PC-3 (cell line): ENCODE data around the gene ABCG2. TPM values are rescaled to one million over a fixed set of nuclear protein-coding genes. Genes with fewer than 3 reads are reported as not detected.

Experiments used
- ATAC-seq: fragments of 200-7000 bp; cut with Tn5 transposase; 2 replicates; pipeline ENCODE4 v1.9.1; 2020; ENCODE audit warnings: mild to moderate bottlenecking, moderate library complexity
- BruUV-seq: library from RNA; stranded (reverse); fragments of 400-500 nt; replicated peaks from 2 replicates; lab custom pipeline; 2021; lab: Mats Ljungman, UMichigan
- CTCF ChIA-PET: fragments of 300-600 bp; sonication (Branson Sonifier 250); formaldehyde crosslinking; loops from one replicate; lab custom pipeline; 2022; ENCODE audit warnings: antibody characterized with exemption; lab: Charles Lee
- POLR2A ChIA-PET: fragments of 300-600 bp; sonication (Branson Sonifier 250); formaldehyde crosslinking; loops from one replicate; lab custom pipeline; 2022; ENCODE audit warnings: antibody characterized with exemption; ENCODE audit not compliant: unreplicated experiment; lab: Charles Lee
- DNase-seq: peaks from one replicate; pipeline ENCODE4 v3.0.0-alpha.2; 2015
- H2AFZ ChIP-seq: fragments of 300-600 bp; sonication (generic); 2 replicates; pipeline ENCODE4 v1.6.0; 2016; ENCODE audit warnings: antibody characterized with exemption, low read length
- H3F3A ChIP-seq: fragments of 300-600 bp; sonication (generic); one replicate; pipeline ENCODE4 v1.6.0; 2017; ENCODE audit warnings: antibody characterized with exemption, low read length, control low read depth, mild to moderate bottlenecking; ENCODE audit not compliant: unreplicated experiment
- H3K27ac ChIP-seq: fragments of 300-600 bp; sonication (generic); 2 replicates; pipeline ENCODE4 v1.5.1; 2016; ENCODE audit warnings: mild to moderate bottlenecking, low read length
- H3K27me3 ChIP-seq: fragments of 300-600 bp; sonication (generic); 2 replicates; pipeline ENCODE4 v1.6.1; 2016; ENCODE audit warnings: low read length, mixed read lengths
- H3K36me3 ChIP-seq: fragments of 300-600 bp; sonication (generic); 2 replicates; pipeline ENCODE4 v1.6.1; 2016; ENCODE audit warnings: low read depth, mixed run types, low read length, mixed read lengths
- H3K4me1 ChIP-seq: fragments of 300-600 bp; sonication (generic); 2 replicates; pipeline ENCODE4 v1.5.1; 2016; ENCODE audit warnings: low read length; ENCODE audit not compliant: insufficient read depth
- H3K4me2 ChIP-seq: fragments of 300-600 bp; sonication (generic); 2 replicates; pipeline ENCODE4 v1.6.0; 2016; ENCODE audit warnings: low read length
- H3K4me3 ChIP-seq: fragments of 300-600 bp; sonication (generic); 2 replicates; pipeline ENCODE4 v1.5.1; 2016; ENCODE audit warnings: mild to moderate bottlenecking, low read length, mixed read lengths
- H3K79me2 ChIP-seq: fragments of 300-600 bp; sonication (generic); 2 replicates; pipeline ENCODE4 v1.6.1; 2017; ENCODE audit warnings: low read length, mixed read lengths
- H3K9ac ChIP-seq: fragments of 300-600 bp; sonication (generic); 2 replicates; pipeline ENCODE4 v1.6.0; 2016; ENCODE audit warnings: mild to moderate bottlenecking, low read length
- H3K9me2 ChIP-seq: fragments of 300-600 bp; sonication (generic); replicated peaks from 2 replicates; pipeline ENCODE4 v1.6.1; 2016; ENCODE audit warnings: mixed run types, low read length, mixed read lengths
- H3K9me3 ChIP-seq: fragments of 300-600 bp; sonication (generic); 2 replicates; pipeline ENCODE4 v1.6.1; 2016; ENCODE audit warnings: low read length, mixed read lengths
- H4K20me1 ChIP-seq: fragments of 300-600 bp; sonication (generic); 2 replicates; pipeline ENCODE4 v1.6.1; 2016; ENCODE audit warnings: low read length, mixed read lengths
- EZH2 ChIP-seq: fragments of 300-600 bp; sonication (generic); IDR thresholded peaks from one replicate; pipeline ENCODE4 v1.6.1; 2017; ENCODE audit warnings: antibody characterized with exemption, mild to moderate bottlenecking, low read length; ENCODE audit not compliant: unreplicated experiment
- EZH2phosphoT487 ChIP-seq: fragments of 300-600 bp; sonication (generic); IDR thresholded peaks from 2 replicates; pipeline ENCODE4 v1.6.1; 2018; ENCODE audit warnings: mild to moderate bottlenecking, antibody characterized with exemption, low read length, borderline replicate concordance
- intact Hi-C: fragments of 100-400 bp; cut with micrococcal nuclease; formaldehyde crosslinking; loops from 2 replicates; pipeline ENCODE4 v1.9.0; 2023
- total RNA-seq: library from RNA; depleted of rRNA; stranded (reverse); fragments of >200 nt; gene quantifications from 2 replicates; pipeline ENCODE4 v1.2.3, GENCODE V29; 2014
- TF ChIP-seq, protein P1 (sequence below): fragments of 300-600 bp; sonication (generic); conservative IDR thresholded peaks from 2 replicates; pipeline ENCODE4 v1.5.1; 2017; ENCODE audit warnings: antibody characterized with exemption, low read depth, mild to moderate bottlenecking, low read length

The ABCG2 gene
- total RNA-seq, 1 experiment from 2014 or later, result not detected

DNA sequence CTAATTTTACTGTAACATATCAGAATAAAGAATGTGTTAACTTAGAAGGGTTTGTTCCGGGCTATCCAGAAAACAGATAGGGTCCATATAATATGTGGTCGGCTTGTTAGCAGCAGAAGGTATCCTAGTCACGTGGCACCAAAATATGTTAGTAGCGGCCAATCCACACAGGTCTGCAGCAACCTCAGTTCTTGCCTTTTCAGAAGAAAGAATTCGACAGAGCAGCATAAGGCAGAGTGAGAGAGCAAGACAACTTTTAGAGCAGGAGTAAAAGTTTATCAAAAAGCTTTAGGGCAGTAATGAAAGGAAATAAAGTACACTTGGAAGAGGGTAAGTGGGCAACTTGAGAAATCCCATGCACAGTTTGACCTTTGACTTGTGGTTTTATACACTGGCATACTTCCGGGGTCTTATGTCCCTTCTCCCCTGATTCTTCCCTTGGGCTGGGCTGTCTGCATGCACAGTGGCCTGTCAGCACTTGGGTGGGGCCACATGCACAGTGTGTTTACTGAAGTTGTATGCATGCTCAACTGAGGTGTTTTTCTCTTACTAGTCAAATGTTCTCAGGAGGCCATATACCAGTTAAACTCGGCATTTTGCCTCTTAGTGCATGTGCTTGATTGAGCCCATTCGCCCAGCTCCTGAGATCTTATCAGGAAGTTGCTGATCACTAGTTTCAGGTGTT lies 37.0 kb upstream of the ABCG2 start:
- Histone ChIP-seq H3K79me2 (no peaks in the 10 kb centered on the region), H3K4me1 (peaks cover 27% of the 10 kb centered on the region), H3K9me2 (no peaks in the 10 kb centered on the region), H3K4me2 (no peak overlapping the region), H2AFZ (no peak overlapping the region), H3K36me3 (no peaks in the 10 kb centered on the region), H4K20me1 (no peaks in the 10 kb centered on the region), H3K9ac (no peak overlapping the region), H3F3A (no peaks in the 10 kb centered on the region), H3K9me3 (no peaks in the 10 kb centered on the region), H3K4me3 (no peak overlapping the region), H3K27ac (no peak overlapping the region), H3K27me3 (no peaks in the 10 kb centered on the region)
- DNase-seq, result peak; percentile 6
- CTCF ChIA-PET, result no interaction called here
- no peak for TF ChIP-seq EZH2
- TF ChIP-seq, protein P1, sequence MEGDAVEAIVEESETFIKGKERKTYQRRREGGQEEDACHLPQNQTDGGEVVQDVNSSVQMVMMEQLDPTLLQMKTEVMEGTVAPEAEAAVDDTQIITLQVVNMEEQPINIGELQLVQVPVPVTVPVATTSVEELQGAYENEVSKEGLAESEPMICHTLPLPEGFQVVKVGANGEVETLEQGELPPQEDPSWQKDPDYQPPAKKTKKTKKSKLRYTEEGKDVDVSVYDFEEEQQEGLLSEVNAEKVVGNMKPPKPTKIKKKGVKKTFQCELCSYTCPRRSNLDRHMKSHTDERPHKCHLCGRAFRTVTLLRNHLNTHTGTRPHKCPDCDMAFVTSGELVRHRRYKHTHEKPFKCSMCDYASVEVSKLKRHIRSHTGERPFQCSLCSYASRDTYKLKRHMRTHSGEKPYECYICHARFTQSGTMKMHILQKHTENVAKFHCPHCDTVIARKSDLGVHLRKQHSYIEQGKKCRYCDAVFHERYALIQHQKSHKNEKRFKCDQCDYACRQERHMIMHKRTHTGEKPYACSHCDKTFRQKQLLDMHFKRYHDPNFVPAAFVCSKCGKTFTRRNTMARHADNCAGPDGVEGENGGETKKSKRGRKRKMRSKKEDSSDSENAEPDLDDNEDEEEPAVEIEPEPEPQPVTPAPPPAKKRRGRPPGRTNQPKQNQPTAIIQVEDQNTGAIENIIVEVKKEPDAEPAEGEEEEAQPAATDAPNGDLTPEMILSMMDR, result no peak
- TF ChIP-seq EZH2phosphoT487, result no peak
- no TSS peak for BruUV-seq
- no peak for ATAC-seq
- intact Hi-C loops, result no loop called here
- POLR2A ChIA-PET, result no interaction called here

DNA sequence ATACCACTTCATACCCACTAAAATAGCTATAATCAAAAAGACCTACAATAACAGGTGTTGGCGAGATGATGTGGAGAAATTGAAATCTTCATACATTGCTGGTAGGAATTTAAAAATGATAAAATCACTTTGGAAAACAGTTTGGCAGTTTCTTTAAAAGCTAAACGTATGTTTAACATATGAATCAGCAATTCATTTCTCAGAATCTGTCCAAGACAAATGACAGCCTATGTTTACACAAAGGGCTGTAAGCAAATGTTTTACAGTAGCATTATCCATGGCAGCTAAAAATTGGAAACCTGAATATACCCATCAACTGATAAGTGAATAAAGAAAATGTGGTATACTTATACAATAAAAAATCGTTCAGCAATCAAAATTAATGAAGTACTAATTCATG lies 33.0 kb upstream of the ABCG2 start:
- Histone ChIP-seq H3F3A (no peaks in the 10 kb centered on the region), H4K20me1 (no peaks in the 10 kb centered on the region), H3K4me3 (no peak overlapping the region), H3K27ac (no peak overlapping the region), H3K4me1 (peaks cover 29% of the 10 kb centered on the region), H3K9me3 (no peaks in the 10 kb centered on the region), H3K36me3 (no peaks in the 10 kb centered on the region), H3K79me2 (no peaks in the 10 kb centered on the region), H2AFZ (peak overlapping the region; percentile 58), H3K9ac (no peak overlapping the region), H3K4me2 (peak overlapping the region; percentile 61), H3K27me3 (no peaks in the 10 kb centered on the region), H3K9me2 (no peaks in the 10 kb centered on the region)
- CTCF ChIA-PET, result no interaction called here
- ATAC-seq (peak; percentile 71), DNase-seq (peak; percentile 61)
- TF ChIP-seq EZH2, result no peak
- TF ChIP-seq EZH2phosphoT487, result no peak
- TF ChIP-seq, protein P1, result no peak
- BruUV-seq, result no TSS peak
- POLR2A ChIA-PET, result interaction anchor here (0.7 kb wide), 1 partner anchor 19 kb away, joined by 3 read pairs; no protein-coding TSS in a partner anchor
- intact Hi-C loops, result no loop called here

DNA sequence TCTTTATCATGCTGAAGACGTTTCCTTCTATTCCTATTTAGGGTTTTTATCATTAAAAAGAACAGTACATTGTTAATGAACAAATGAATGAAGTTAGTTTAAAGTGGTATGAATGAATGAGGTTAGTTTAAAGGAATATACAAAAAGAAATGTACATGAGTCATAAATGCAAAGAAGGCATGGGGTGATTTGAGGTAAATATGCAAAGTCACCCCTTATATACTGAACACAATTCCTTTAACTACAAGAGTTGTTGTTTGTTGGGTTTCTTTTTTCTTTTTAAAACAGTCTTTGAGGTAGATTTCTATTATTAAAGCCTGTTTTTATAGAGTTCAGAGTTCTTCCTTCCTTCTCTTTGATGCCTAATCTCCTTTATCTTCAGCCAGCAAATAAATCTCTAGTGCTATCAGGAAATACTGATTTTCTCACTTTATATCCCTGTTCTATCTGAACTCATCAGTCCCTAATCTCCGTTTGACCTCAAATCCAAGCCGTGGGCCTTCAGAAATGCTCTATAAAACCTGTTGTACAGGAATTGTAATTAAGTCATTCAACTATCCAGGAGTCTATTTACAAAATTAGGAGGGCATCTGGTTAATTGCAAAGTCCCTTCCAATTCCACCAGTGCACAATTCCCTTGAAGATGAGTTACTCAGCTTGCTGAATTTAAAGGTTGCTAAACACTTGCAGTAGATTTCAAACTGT lies 31.6 kb upstream of the ABCG2 start:
- no peak overlapping the region for H3K4me2 ChIP-seq

More for the DNA sequence above, 31.6 kb upstream of the ABCG2 start:
- intact Hi-C loops, result no loop called here
- H3K79me2 ChIP-seq, result no peaks in the 10 kb centered on the region
- ATAC-seq (no peak), DNase-seq (no peak)
- H3K4me1 ChIP-seq, result peaks cover 18% of the 10 kb centered on the region
- ChIA-PET POLR2A (no interaction called here), CTCF (no interaction called here)
- H3K9ac ChIP-seq, result no peak overlapping the region
- H3K27me3 ChIP-seq, result no peaks in the 10 kb centered on the region
- H3K27ac ChIP-seq, result no peak overlapping the region
- H3K9me3 ChIP-seq, result no peaks in the 10 kb centered on the region
- no peak overlapping the region for H2AFZ ChIP-seq
- H3F3A ChIP-seq, result no peaks in the 10 kb centered on the region
- H3K9me2 ChIP-seq, result no peaks in the 10 kb centered on the region
- BruUV-seq, result no TSS peak
- H3K4me3 ChIP-seq, result no peak overlapping the region
- H4K20me1 ChIP-seq, result no peaks in the 10 kb centered on the region
- TF ChIP-seq EZH2, result no peak
- TF ChIP-seq EZH2phosphoT487, result no peak
- TF ChIP-seq, protein P1, result no peak
- no peaks in the 10 kb centered on the region for H3K36me3 ChIP-seq
